H1 (cell line): ENCODE results near the gene IL4. TPM values are rescaled to one million over a fixed set of nuclear protein-coding genes. Genes with fewer than 3 reads are reported as not detected.

Source experiments
- CTCF ChIA-PET: fragments of 300-600 bp; sonication (Branson Sonifier 250); formaldehyde crosslinking; loops from one replicate; lab custom pipeline; 2021; ENCODE audit not compliant: partially characterized antibody; lab: Charles Lee
- POLR2A ChIA-PET: fragments of 300-600 bp; sonication (Branson Sonifier 250); formaldehyde crosslinking; loops from one replicate; lab custom pipeline; 2021; ENCODE audit warnings: inconsistent platforms; ENCODE audit not compliant: partially characterized antibody; lab: Charles Lee
- DNase-seq, 2 experiments: peaks; one replicate each; pipeline versions ENCODE4 v3.0.0 to v3.0.0-alpha.2; 2010 to 2022; ENCODE audit warnings: low spot score in 2 of 2, low read depth in 1 of 2, mixed read lengths in 1 of 2
- FAIRE-seq: peaks from 2 replicates; lab custom pipeline; 2011; peaks lifted over from hg19 to GRCh38; lab: Jason Lieb, UNC
- H2AFZ ChIP-seq: 2 replicates; pipeline ENCODE4 v1.8.1; 2012; ENCODE audit warnings: low read length, inconsistent platforms
- H2AK5ac ChIP-seq: 2 replicates; pipeline ENCODE4 v1.6.1; 2013; ENCODE audit warnings: low read depth, low read length
- H2BK120ac ChIP-seq: replicated peaks from 2 replicates; pipeline ENCODE3; 2013; ENCODE audit warnings: low read depth, low read length, inconsistent platforms
- H2BK12ac ChIP-seq: 2 replicates; pipeline ENCODE4 v1.6.1; 2013; ENCODE audit warnings: low read depth, low read length
- H2BK15ac ChIP-seq: 2 replicates; pipeline ENCODE4 v1.6.1; 2013; ENCODE audit warnings: low read length
- H2BK20ac ChIP-seq: 2 replicates; pipeline ENCODE4 v1.6.1; 2013; ENCODE audit warnings: low read length
- H2BK5ac ChIP-seq: 2 replicates; pipeline ENCODE4 v1.6.1; 2013; ENCODE audit warnings: low read depth, low read length
- H3K14ac ChIP-seq: 2 replicates; pipeline ENCODE4 v1.6.1; 2013; ENCODE audit warnings: inconsistent platforms; ENCODE audit not compliant: insufficient read length
- H3K18ac ChIP-seq: 2 replicates; pipeline ENCODE4 v1.6.1; 2013; ENCODE audit warnings: low read length; ENCODE audit errors: extremely low read depth
- H3K23ac ChIP-seq: 2 replicates; pipeline ENCODE4 v1.6.1; 2013; ENCODE audit warnings: inconsistent platforms; ENCODE audit not compliant: insufficient read length
- H3K23me2 ChIP-seq: 2 replicates; pipeline ENCODE4 v1.6.1; 2013; ENCODE audit warnings: low read depth, low read length
- H3K27ac ChIP-seq: 2 replicates; pipeline ENCODE4 v1.6.1; 2011; ENCODE audit warnings: low read depth, low read length, inconsistent platforms
- H3K27me3 ChIP-seq, 4 experiments: replicated peaks in 1 of 4; 1 replicate in 1 of 4; 2 replicates in 3 of 4; pipeline versions ENCODE4 v1.6.1 to v1.8.1; 2011 to 2013; ENCODE audit warnings: low read length in 3 of 4, mild to moderate bottlenecking in 3 of 4, inconsistent platforms in 2 of 4, mixed read lengths in 2 of 4, moderate library complexity in 1 of 4; ENCODE audit not compliant: control insufficient read depth in 3 of 4, insufficient read depth in 3 of 4; ENCODE audit errors: extremely low read depth in 1 of 4
- H3K36me3 ChIP-seq, 4 experiments: 2 replicates each; pipeline versions ENCODE4 v1.6.1 to v1.8.1; 2011 to 2013; ENCODE audit warnings: mild to moderate bottlenecking in 4 of 4, low read length in 3 of 4, moderate library complexity in 2 of 4, control low read depth in 1 of 4, inconsistent platforms in 1 of 4; ENCODE audit not compliant: insufficient read depth in 4 of 4, control insufficient read depth in 2 of 4
- H3K4ac ChIP-seq: replicated peaks from 2 replicates; pipeline ENCODE3; 2013; ENCODE audit warnings: low read length, low read depth, mixed read lengths, inconsistent platforms; ENCODE audit not compliant: insufficient read length
- H3K4me1 ChIP-seq, 4 experiments: replicated peaks in 1 of 4; 1 replicate in 1 of 4; 2 replicates in 3 of 4; pipeline versions ENCODE4 v1.6.1 to v1.8.1; 2011 to 2013; ENCODE audit warnings: low read length in 3 of 4, inconsistent platforms in 2 of 4, mixed read lengths in 1 of 4; ENCODE audit not compliant: insufficient read depth in 4 of 4, control insufficient read depth in 3 of 4
- H3K4me2 ChIP-seq, 2 experiments: 2 replicates each; pipeline versions ENCODE4 v1.6.1 to v1.8.1; 2011 to 2013; ENCODE audit warnings: low read depth in 2 of 2, low read length in 2 of 2, control low read depth in 1 of 2, inconsistent platforms in 1 of 2, mild to moderate bottlenecking in 1 of 2; ENCODE audit not compliant: insufficient read depth in 1 of 2
- H3K4me3 ChIP-seq, 4 experiments: fragments of 200-600, 300-600 bp in 1 of 4; sonication (generic), shearing (Covaris generic), sonication (Bioruptor Twin) in 1 of 4; 2 replicates each; pipeline versions ENCODE4 v1.5.1 to v1.8.1; 2011 to 2016; ENCODE audit warnings: low read length in 4 of 4, low read depth in 3 of 4, control low read depth in 2 of 4, inconsistent platforms in 2 of 4, mild to moderate bottlenecking in 2 of 4, mixed read lengths in 1 of 4, moderate library complexity in 1 of 4; ENCODE audit not compliant: insufficient read depth in 2 of 4; ENCODE audit errors: extremely low read depth in 1 of 4
- H3K56ac ChIP-seq: replicated peaks from 2 replicates; pipeline ENCODE3; 2013; ENCODE audit warnings: low read depth, mild to moderate bottlenecking, mixed read lengths, low read length, inconsistent platforms; ENCODE audit not compliant: insufficient read length
- H3K79me1 ChIP-seq: 2 replicates; pipeline ENCODE4 v1.6.1; 2013; ENCODE audit warnings: low read depth, low read length, control low read depth
- H3K79me2 ChIP-seq, 2 experiments: 2 replicates each; pipeline versions ENCODE4 v1.6.1 to v1.8.1; 2012 to 2013; ENCODE audit warnings: low read length in 2 of 2, mild to moderate bottlenecking in 2 of 2, inconsistent platforms in 1 of 2; ENCODE audit not compliant: insufficient read depth in 2 of 2, control insufficient read depth in 1 of 2
- H3K9ac ChIP-seq, 4 experiments: replicated peaks in 1 of 4; 1 replicate in 1 of 4; 2 replicates in 3 of 4; pipeline versions ENCODE4 v1.6.1 to v1.8.1; 2011 to 2013; ENCODE audit warnings: low read depth in 3 of 4, low read length in 3 of 4, control low read depth in 2 of 4, mild to moderate bottlenecking in 2 of 4, moderate library complexity in 2 of 4, inconsistent platforms in 1 of 4; ENCODE audit errors: extremely low read depth in 1 of 4
- H3K9me3 ChIP-seq, 2 experiments: 2 replicates each; pipeline versions ENCODE4 v1.6.1 to v1.8.1; 2012 to 2013; ENCODE audit warnings: mild to moderate bottlenecking in 2 of 2, moderate library complexity in 2 of 2, control low read depth in 1 of 2, inconsistent platforms in 1 of 2, low read depth in 1 of 2, low read length in 1 of 2, mixed read lengths in 1 of 2; ENCODE audit not compliant: insufficient read depth in 2 of 2
- H4K20me1 ChIP-seq, 2 experiments: replicated peaks in 1 of 2; 2 replicates each; pipeline versions ENCODE3 to v1.8.1; 2011 to 2013; ENCODE audit warnings: inconsistent platforms in 2 of 2, low read length in 2 of 2, mild to moderate bottlenecking in 1 of 2; ENCODE audit not compliant: insufficient read depth in 2 of 2, control insufficient read depth in 1 of 2
- H4K5ac ChIP-seq: 2 replicates; pipeline ENCODE4 v1.6.1; 2013; ENCODE audit warnings: low read length, low read depth, mixed read lengths, inconsistent platforms; ENCODE audit not compliant: insufficient read length
- H4K8ac ChIP-seq: 2 replicates; pipeline ENCODE4 v1.8.0; 2013; ENCODE audit warnings: mild to moderate bottlenecking, moderate library complexity, low read length, inconsistent platforms; ENCODE audit not compliant: insufficient read depth; ENCODE audit errors: extremely low read depth
- H4K91ac ChIP-seq: replicated peaks from 2 replicates; pipeline ENCODE3; 2013; ENCODE audit warnings: low read length, mixed read lengths, inconsistent platforms; ENCODE audit not compliant: insufficient read length
- CREB1 ChIP-seq: IDR thresholded peaks from 2 replicates; pipeline ENCODE4 v1.6.1; 2012; ENCODE audit warnings: inconsistent platforms
- HDAC6 ChIP-seq: IDR thresholded peaks from one replicate; pipeline ENCODE4 v1.7.1; 2012; ENCODE audit warnings: low read depth, mild to moderate bottlenecking, inconsistent platforms, low read length, moderate library complexity
- POLR2AphosphoS5 ChIP-seq: IDR thresholded peaks from 2 replicates; pipeline ENCODE4 v1.6.1; 2011; ENCODE audit warnings: low read depth, low read length
- SIX5 ChIP-seq: IDR thresholded peaks from 2 replicates; pipeline ENCODE4 v1.6.1; 2011; ENCODE audit warnings: mild to moderate bottlenecking, low read depth, low read length
- SRF ChIP-seq: IDR thresholded peaks from 2 replicates; pipeline ENCODE4 v1.6.1; 2011; ENCODE audit warnings: mild to moderate bottlenecking, low read depth, low read length, moderate library complexity
- TAF1 ChIP-seq: IDR thresholded peaks from 2 replicates; pipeline ENCODE4 v1.6.1; 2011; ENCODE audit warnings: mild to moderate bottlenecking, low read depth, low read length
- WGBS, 2 experiments: shearing (Covaris generic) in 1 of 2; methylation state at CpG; one replicate each; pipeline versions ENCODE4 v1.1.6 to v1.1.7; 2013 to 2015; ENCODE audit warnings: low lambda C conversion rate in 2 of 2, mixed read lengths in 2 of 2, inconsistent platforms in 1 of 2, low coverage in 1 of 2, missing lambda C conversion rate in 1 of 2; ENCODE audit not compliant: insufficient replicate concordance in 2 of 2, insufficient coverage in 1 of 2, insufficient read length in 1 of 2; ENCODE audit errors: extremely low coverage in 1 of 2, missing lambda C conversion rate in 1 of 2; 5-methylcytosine and 5-hydroxymethylcytosine counted together
- polyA plus RNA-seq, 7 experiments: library from polyadenylated mRNA; depleted of rRNA in 3 of 7; stranded (reverse) in 5 of 7; unstranded in 2 of 7; fragments of >200 nt in 5 of 7; fragments of 200-250 nt in 2 of 7; gene quantifications; 1 replicate in 5 of 7; 2 replicates in 1 of 7; 4 replicates in 1 of 7; pipeline versions ENCODE4 v1.2.1 to v1.2.3, GENCODE V29; 2011 to 2013; ENCODE audit warnings: missing spikeins in 2 of 7, mixed read lengths in 2 of 7
- total RNA-seq: library from RNA; stranded (reverse); fragmentation: NEBNext Ultra II Directional; extraction: Animal tissue kit (Norgen Biotek cat#: 25700); gene quantifications from 2 replicates; pipeline ENCODE4 v1.2.1, GENCODE V29; 2021
- TF ChIP-seq, protein P1 (sequence below): IDR thresholded peaks from 2 replicates; pipeline ENCODE4 v1.6.1; 2012; ENCODE audit warnings: inconsistent platforms
- TF ChIP-seq, protein P2 (sequence below): IDR thresholded peaks from 2 replicates; pipeline ENCODE4 v1.6.1; 2011; ENCODE audit warnings: low read depth, mild to moderate bottlenecking, low read length; ENCODE audit not compliant: insufficient read depth

IL4 gene
- total and polyA plus RNA-seq, 2 of the 8 experiments (the other 6 are each of a cell fraction or from before 2014, with no cell fraction given): not detected

DNA sequence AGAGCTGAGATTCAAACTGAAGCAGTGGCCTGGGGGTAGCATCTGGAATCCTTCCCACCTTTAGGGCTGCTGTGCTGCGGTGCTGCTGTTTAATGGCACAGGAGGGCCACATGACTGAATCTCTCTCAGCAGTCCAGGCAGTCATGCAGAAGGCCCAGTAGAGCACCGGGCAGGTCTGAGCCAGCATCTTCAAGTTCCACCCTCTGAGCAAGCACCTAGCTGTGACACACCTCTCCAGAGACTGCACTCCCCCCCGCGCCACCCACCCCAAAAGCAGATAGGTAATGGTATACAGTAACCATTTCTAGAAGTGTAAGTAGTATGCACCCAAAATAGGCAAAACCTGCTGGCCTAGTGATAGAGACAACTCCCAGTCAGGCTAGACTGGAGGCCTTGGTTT lies 8.2 kb downstream of the IL4 start:
- CTCF ChIA-PET: interaction anchor here (1.3 to 1.6 kb wide), 2 partner anchors 138 to 155 kb away, joined by 3 to 6 read pairs; no protein-coding TSS in a partner anchor
- H2AFZ ChIP-seq: no peak overlapping the region

More for the DNA sequence above, 8.2 kb downstream of the IL4 start:
- H2AK5ac ChIP-seq: no peak overlapping the region
- H3K23me2 ChIP-seq: no peaks in the 10 kb centered on the region; the same call in 1 of the 2 replicates
- H2BK12ac ChIP-seq: no peak overlapping the region
- H3K79me1 ChIP-seq: no peaks in the 10 kb centered on the region
- H3K36me3 ChIP-seq: no peaks in the 10 kb centered on the region
- H3K9me3 ChIP-seq: no peaks in the 10 kb centered on the region
- no peaks in the 10 kb centered on the region for H4K20me1 ChIP-seq
- DNase-seq (no peak), FAIRE-seq (no peak)
- no peak overlapping the region for H2BK15ac ChIP-seq
- H3K27me3 ChIP-seq: no peaks in the 10 kb centered on the region
- no peak overlapping the region for H3K27ac ChIP-seq
- H3K4ac ChIP-seq: no peak overlapping the region
- no peak overlapping the region for H4K91ac ChIP-seq
- no peaks in the 10 kb centered on the region for H3K4me1 ChIP-seq
- H2BK20ac ChIP-seq: no peak overlapping the region
- POLR2A ChIA-PET: interaction anchor here (1.2 kb wide), 1 partner anchor 9 kb away, joined by 3 read pairs; no protein-coding TSS in a partner anchor
- no peak overlapping the region for H3K23ac ChIP-seq
- no peak overlapping the region for H3K4me3 ChIP-seq
- no peak overlapping the region for H3K18ac ChIP-seq
- no peak overlapping the region for H2BK120ac ChIP-seq
- TF ChIP-seq TAF1: no peak
- TF ChIP-seq, protein P1, sequence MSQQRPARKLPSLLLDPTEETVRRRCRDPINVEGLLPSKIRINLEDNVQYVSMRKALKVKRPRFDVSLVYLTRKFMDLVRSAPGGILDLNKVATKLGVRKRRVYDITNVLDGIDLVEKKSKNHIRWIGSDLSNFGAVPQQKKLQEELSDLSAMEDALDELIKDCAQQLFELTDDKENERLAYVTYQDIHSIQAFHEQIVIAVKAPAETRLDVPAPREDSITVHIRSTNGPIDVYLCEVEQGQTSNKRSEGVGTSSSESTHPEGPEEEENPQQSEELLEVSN: no peak
- TF ChIP-seq CREB1: no peak
- no peak for TF ChIP-seq POLR2AphosphoS5
- TF ChIP-seq, protein P2, sequence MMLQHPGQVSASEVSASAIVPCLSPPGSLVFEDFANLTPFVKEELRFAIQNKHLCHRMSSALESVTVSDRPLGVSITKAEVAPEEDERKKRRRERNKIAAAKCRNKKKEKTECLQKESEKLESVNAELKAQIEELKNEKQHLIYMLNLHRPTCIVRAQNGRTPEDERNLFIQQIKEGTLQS: no peak
- no peak for TF ChIP-seq SRF
- TF ChIP-seq HDAC6: no peak
- no peak for TF ChIP-seq SIX5
- H4K8ac ChIP-seq: no peak overlapping the region
- no peak overlapping the region for H3K56ac ChIP-seq
- H3K14ac ChIP-seq: no peak overlapping the region
- H3K4me2 ChIP-seq: no peak overlapping the region
- H2BK5ac ChIP-seq: no peak overlapping the region
- no peaks in the 10 kb centered on the region for H3K79me2 ChIP-seq
- H3K9ac ChIP-seq: no peak overlapping the region
- WGBS, 2 experiments: 82% methylated on average over 4 of the region's 4 CpGs; no CpG with 5 or more reads in 1 of the 2 experiments
- H4K5ac ChIP-seq: no peak overlapping the region
